Measurements from ENCODE around the gene ATF3.
A peak's percentile ranks its signal among the peaks of the same experiment; 100 is the strongest.

Gene ATF3

DNA sequence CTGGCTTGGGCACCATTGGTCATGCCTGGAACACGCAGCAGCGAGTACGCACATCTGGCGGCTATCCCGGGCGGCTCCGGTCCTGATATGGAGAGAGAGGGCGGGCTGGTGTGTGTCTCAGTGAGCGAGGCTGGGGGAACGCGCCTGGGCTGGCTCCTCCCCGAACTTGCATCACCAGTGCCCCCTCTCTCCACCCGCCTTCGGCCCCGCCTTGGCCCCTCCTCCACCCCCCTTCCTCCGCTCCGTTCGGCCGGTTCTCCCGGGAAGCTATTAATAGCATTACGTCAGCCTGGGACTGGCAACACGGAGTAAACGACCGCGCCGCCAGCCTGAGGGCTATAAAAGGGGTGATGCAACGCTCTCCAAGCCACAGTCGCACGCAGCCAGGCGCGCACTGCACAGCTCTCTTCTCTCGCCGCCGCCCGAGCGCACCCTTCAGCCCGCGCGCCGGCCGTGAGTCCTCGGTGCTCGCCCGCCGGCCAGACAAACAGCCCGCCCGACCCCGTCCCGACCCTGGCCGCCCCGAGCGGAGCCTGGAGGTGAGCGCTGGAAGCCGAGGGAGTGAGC is at the start of gene ATF3:
TSS of gene ATF3 (plus strand) at position 370 of the 567 bp plus-strand sequence. CDS start 6,261 bp downstream, outside the sequence.
- peak; percentile 84 for DNase-seq (ENCODE audit: low spot score)

- no peak for DNase-seq (ENCODE audit: low spot score)
These were observed 48.6 kb upstream of the ATF3 start for GRCh38 chr1:212559929-212560328.

DNA sequence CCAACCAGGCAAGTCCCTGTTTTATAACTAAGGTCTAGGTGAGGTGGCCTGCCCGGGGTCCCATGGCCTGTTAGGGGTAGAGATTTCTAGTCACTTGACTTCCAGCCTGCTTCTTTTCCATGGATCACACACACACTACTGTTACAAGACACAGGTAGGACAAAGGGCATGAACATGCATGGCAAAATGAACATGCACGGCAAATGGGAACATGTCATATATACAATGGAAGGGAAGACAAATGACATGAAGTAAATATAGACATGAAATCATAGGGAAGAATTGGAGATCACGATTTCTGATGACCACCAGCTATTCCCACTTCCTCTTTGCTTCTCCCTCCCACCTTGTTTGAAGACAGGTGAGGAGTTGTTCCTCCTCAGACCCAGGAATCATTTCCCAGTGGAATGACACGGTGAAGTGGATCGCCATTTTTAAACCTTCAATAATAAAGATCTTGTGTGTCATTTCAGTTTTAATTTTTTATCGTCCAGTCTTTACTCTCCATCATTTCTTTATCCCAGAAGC is 47.6 kb upstream of the ATF3 start:
- DNase-seq (ENCODE audit: low spot score), result no peak

DNA sequence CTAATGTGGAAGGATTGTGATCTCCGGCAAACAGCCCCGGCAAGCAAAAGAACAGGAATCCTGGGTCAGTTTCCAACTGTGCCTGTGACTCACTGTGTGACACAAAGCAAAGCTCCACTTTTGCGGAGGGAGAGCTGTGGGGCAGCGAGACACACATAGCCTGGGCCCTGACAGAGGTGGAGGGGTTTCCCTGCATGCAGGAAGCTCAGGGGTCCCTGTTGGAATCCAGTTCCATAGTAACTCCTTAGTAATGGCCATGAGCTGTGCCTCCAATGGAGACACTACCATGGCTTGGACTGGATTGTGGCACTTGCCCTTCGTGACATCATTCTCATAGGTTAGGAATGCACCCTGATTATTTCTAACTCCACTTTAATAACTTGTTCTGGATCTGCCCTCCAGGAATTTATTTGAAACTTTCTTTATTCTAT is 47.0 kb upstream of the ATF3 start:
- DNase-seq (ENCODE audit: low spot score), result no peak

- DNase-seq (ENCODE audit: low spot score), result no peak
These were observed 45.8 kb upstream of the ATF3 start for GRCh38 chr1:212562771-212563170.

GRCh38 chr1:212565079-212565478 is 43.5 kb upstream of the ATF3 start:
- DNase-seq (ENCODE audit: low spot score), result no peak

- no peak for DNase-seq (ENCODE audit: low spot score)
These were observed 42.8 kb upstream of the ATF3 start for GRCh38 chr1:212565571-212566305.

DNA sequence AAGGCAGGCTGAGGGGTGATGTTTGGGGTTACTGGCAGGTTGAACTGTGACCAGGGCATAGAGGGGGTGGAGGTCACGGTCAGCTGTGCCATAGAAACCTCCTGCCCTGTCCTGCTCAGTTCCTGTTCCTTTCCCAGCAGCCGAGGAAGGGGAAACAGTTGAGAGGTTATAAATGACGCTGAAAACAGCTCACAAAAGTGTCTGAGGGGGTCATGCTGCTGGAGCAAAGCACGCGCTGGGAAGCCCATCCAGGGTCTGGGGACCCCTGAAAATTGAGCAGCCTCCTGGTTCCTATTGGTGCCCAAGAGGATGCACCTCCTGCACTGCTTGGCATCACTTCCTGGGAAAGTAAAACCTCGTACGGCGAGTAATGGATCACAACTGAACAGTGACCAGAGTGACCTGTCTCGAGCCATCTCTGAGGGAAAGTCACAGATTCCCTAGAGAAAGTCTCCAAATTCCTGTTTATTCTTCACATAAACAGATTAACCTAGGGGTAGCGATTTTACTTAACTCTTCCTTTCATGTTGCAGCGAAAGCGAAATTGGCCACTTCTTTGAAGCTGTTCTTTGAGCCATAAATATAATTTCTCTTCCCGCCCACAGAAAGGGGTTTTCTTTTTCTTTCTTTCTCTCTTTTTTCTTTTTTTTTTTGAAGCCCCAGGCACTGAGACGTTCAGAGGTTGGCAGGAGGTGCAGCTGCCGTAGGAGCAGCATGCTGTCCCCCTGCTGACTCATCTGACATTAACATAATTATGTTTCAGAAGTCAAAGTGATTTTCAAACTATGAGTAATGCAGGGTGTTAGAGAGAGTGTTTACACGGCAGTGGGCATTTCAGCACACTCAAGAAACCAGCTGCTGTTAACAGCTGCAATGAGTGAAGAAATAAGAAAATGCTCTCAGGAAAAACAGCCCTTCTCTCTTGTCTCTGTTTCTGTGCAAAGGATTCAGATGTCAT is 41.8 kb upstream of the ATF3 start:
- peak; percentile 56 for DNase-seq (ENCODE audit: low spot score)

GRCh38 chr1:212567638-212568037 is 40.9 kb upstream of the ATF3 start:
- no peak for DNase-seq (ENCODE audit: low spot score)

DNA sequence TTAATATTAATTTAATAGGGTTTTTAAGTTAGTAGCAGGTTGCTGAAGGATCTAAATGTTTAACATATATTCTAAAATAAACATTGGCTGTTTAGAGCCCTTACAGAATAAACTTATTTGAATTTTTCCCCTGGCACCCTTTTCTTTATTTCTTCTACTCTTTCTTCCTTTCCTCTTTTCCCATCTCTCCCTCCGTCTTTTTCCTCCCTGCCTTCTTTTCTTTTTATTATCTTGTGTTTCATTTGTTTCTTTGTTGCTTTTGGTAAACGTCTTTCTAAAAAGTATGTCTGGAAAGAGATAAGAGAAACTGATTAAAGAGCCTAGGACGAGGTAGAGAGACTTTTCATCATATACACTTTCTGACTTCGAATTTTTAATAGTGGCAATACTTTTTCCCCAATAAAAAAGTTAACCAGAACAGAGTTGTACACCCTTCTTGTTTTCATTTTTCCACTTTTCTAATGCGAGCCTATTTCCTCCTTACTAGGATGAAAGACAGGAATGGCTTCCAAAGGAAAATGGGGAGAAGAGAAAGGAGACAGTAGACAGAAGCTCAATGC is 39.5 kb upstream of the ATF3 start:
- no peak for DNase-seq (ENCODE audit: low spot score)

DNA sequence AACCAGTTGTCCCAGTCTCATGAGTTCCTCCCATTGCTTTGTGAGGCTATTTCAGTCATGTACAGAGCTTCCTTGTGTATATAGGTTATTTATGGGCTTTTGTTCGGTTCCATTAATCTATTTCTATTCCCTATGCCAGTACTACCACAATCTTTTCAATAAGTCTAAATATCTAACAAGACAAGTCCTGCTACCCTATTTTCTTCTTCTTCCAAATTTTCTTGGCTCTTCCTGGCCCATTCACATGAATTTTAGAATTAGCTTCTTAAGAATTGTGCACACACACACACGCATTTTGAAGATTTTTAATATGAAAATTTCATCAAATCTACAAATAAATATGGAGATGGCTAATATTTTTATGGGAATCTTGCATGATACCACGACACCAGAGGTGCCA is 33.8 kb upstream of the ATF3 start:
- no peak for DNase-seq (ENCODE audit: low spot score)

GRCh38 chr1:212575333-212575732 is 33.2 kb upstream of the ATF3 start:
- no peak for DNase-seq (ENCODE audit: low spot score)

GRCh38 chr1:212578041-212578440 is 30.5 kb upstream of the ATF3 start:
- DNase-seq (ENCODE audit: low spot score), result no peak

DNA sequence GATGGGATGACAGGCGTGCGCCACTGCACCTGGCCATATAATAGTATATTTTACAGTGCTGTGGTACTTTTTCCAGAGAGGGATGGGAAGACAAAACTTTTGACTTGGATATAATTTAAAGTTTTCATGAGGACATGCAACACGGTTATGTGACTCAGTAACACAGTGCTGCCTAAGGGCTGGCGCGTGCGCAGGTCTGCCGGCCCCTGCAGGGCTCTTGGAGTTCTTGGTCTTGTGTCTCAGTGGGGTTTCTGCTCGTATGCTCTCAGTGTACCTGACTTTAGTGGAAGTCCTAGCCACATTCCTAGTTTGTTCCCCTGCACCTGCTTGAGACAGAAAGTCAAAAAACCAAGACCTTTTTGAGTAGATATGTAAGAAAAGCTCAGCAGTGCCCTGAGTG is 27.5 kb upstream of the ATF3 start:
- DNase-seq (ENCODE audit: low spot score), result no peak

DNA sequence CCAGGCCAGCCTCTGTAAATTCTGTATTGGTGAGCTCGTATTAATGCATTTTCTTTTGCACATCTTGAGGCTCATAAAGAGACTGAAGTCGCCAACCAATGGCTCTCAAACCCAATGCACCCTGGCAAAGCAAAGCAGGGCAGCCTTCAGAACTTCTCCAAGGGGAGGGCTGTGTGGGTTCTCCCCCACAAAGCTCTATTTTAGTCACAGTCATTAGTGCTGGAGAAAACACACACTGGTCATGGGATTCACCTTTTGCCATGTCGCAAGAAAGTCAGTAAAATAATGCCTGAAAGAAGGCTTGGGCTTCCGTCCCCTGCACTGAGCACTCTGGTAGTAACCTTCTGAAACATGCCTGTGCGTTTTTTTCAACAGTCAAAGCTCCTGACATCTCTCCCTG is 26.3 kb upstream of the ATF3 start:
- DNase-seq (ENCODE audit: low spot score), result no peak

- DNase-seq (ENCODE audit: low spot score), result no peak
These were observed 25.5 kb upstream of the ATF3 start for GRCh38 chr1:212582808-212583615.

GRCh38 chr1:212583643-212584042 is 24.9 kb upstream of the ATF3 start:
- DNase-seq (ENCODE audit: low spot score), result no peak

DNA sequence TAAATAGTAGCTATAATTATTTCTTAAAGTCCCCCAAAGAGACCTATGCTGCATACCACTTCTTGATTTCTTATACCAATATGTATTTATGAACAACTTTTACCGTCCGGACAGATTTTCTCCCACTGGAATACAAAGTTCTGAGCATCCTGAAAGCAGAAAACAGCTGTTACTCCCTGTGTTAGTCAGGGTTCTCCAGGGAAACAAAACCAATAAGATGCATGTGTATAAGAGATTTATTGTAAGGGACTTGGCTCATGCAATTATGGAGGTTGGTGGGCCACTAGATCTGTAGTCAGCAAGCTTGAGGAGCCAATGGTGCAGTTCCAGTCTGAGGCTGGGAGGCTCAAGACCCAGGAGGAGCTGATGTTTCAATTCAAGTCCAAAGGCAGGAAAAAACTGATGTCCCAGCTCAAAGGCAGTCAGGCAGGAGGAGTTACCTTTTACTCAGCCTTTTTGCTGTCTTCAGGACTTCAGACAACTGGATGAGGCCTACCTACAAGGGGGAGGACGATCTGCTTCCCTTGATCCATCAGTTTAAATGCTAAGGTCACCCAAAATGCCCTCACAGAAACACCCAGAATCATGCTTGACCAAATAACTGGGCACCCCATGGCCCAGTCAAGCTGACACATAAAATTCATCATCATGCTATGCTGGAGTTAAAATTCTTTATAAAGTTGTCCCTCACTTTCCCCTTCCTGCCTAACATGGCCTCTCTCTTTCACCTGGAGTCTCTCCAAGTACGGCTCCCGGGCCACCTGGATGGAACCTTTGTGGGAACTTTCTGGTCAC is 24.3 kb upstream of the ATF3 start:
- DNase-seq (ENCODE audit: low spot score), result no peak

DNA sequence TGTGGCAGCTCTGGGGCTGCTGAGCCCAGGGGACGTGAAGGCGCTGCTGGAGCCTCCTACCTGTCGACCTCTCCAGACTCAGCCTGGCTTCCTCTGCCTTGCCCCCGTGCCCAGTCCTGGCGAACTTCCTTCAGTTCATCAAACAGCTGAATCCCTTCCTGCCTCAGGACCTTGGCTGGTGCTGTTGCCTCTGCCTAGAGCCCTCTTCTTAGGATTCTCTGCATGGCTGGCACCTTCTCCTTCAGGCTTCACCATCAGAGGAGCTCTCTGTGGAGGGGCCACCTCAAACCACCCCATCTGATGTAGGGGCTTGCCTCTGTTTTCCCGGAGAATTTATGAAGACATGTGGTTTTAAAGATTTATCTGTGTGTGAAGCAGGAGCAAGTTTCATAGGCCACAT is 23.4 kb upstream of the ATF3 start:
- DNase-seq (ENCODE audit: low spot score), result no peak

- DNase-seq (ENCODE audit: low spot score), result no peak
These were observed 22.1 kb upstream of the ATF3 start for GRCh38 chr1:212586206-212587015.
